ENCODE measurements around the gene MEA1.

DNA sequence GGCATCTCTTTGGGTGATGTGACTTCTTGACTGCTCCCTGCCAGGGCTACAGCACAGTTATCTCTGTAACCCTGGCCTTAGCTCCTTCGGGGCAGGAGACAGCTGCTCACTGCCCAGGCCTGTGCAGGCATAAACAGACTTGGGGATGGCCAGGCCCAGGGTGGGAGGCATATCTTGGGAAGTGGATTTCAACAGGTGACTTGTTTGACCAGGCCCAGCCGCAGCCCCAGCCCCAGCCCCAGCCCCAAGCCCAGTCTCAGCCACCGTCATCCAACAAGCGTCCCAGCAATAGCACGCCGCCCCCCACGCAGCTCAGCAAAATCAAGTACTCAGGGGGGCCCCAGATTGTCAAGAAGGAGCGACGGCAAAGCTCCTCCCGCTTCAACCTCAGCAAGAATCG is 7.5 kb downstream of the MEA1 start:
- TF ChIP-seq, protein P1, sequence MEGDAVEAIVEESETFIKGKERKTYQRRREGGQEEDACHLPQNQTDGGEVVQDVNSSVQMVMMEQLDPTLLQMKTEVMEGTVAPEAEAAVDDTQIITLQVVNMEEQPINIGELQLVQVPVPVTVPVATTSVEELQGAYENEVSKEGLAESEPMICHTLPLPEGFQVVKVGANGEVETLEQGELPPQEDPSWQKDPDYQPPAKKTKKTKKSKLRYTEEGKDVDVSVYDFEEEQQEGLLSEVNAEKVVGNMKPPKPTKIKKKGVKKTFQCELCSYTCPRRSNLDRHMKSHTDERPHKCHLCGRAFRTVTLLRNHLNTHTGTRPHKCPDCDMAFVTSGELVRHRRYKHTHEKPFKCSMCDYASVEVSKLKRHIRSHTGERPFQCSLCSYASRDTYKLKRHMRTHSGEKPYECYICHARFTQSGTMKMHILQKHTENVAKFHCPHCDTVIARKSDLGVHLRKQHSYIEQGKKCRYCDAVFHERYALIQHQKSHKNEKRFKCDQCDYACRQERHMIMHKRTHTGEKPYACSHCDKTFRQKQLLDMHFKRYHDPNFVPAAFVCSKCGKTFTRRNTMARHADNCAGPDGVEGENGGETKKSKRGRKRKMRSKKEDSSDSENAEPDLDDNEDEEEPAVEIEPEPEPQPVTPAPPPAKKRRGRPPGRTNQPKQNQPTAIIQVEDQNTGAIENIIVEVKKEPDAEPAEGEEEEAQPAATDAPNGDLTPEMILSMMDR (IDR thresholded peaks at IDR 0.05), result no peak
- no peak for TF ChIP-seq POLR2A (IDR thresholded peaks at IDR 0.05)

Measured in adrenal gland (tissue), 5 donors.